RWPE1 (cell line): ENCODE results near the gene NDUFB3.

Experiments used
- CTCF ChIA-PET: fragments of 350-600 bp; sonication (Branson Sonifier 250); formaldehyde crosslinking; extraction: SDS; loops from one replicate; lab custom pipeline; 2021; lab: Yijun Ruan, JAX
- POLR2A ChIA-PET: fragments of 400-600 bp; formaldehyde crosslinking; extraction: SDS; loops from one replicate; lab custom pipeline; 2020; ENCODE audit warnings: antibody characterized with exemption; ENCODE audit not compliant: low non-redundant PET; lab: Yijun Ruan, JAX
- DNase-seq: peaks from one replicate; pipeline ENCODE4 v3.0.0; 2012; ENCODE audit warnings: low spot score
- H3K27ac ChIP-seq: fragments of 450-650 bp; 2 replicates; pipeline ENCODE4 v1.5.1; 2017
- TF ChIP-seq, protein P1 (sequence below): fragments of 450-650 bp; conservative IDR thresholded peaks from 2 replicates; pipeline ENCODE4 v1.5.1; 2017; ENCODE audit warnings: low read depth, mild to moderate bottlenecking

NDUFB3 gene

DNA sequence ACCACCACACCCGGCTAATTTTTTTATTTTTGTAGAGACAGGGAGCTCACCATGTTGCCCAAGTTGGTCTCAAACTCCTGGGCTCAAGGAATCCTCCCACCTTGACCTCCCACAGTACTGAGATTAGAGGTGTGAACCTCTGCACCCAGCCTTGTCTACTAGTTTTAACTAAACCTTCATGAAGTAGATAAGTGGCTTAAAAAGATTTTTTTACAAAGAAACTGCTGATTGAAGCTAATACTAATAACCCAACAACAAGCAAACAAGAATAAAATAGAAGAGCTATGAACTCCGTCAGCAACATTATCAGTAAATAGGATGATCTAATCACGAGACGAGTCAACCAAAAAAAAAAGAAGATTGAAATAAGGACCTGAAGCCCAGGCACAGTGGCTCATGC lies 18.8 kb downstream of the NDUFB3 start:
- ChIA-PET CTCF (interaction anchor here (0.6 kb wide), 1 partner anchor 64 kb away, joined by 4 read pairs; no protein-coding TSS in a partner anchor), POLR2A (no interaction called here)
- TF ChIP-seq, protein P1, sequence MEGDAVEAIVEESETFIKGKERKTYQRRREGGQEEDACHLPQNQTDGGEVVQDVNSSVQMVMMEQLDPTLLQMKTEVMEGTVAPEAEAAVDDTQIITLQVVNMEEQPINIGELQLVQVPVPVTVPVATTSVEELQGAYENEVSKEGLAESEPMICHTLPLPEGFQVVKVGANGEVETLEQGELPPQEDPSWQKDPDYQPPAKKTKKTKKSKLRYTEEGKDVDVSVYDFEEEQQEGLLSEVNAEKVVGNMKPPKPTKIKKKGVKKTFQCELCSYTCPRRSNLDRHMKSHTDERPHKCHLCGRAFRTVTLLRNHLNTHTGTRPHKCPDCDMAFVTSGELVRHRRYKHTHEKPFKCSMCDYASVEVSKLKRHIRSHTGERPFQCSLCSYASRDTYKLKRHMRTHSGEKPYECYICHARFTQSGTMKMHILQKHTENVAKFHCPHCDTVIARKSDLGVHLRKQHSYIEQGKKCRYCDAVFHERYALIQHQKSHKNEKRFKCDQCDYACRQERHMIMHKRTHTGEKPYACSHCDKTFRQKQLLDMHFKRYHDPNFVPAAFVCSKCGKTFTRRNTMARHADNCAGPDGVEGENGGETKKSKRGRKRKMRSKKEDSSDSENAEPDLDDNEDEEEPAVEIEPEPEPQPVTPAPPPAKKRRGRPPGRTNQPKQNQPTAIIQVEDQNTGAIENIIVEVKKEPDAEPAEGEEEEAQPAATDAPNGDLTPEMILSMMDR, result no peak
- no peak overlapping the region for H3K27ac ChIP-seq
- no peak for DNase-seq

GRCh38 chr2:201093573-201093972 lies 21.8 kb downstream of the NDUFB3 start:
- TF ChIP-seq, protein P1, result no peak
- no peak overlapping the region for H3K27ac ChIP-seq
- POLR2A ChIA-PET, result no interaction called here
- CTCF ChIA-PET, result no interaction called here
- DNase-seq, result no peak

DNA sequence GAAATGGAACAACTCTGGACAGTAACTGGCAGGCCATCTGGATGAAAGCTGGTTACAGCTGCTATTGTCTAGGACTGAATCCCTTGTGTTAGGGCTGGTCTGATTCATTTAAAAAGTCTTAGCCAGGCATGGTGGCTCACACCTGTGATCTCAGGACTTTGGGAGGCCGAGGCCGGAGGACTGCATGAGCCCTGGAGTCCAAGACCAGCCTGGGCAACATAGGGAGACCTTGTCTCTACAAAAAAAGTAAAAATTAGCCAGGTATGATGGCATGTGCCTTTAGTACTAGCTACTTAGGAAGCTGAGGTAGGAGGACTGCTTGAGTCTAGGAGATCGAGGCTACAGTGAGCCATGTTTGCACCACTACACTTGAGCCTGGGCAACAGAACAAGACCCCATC lies 28.7 kb downstream of the NDUFB3 start:
- ChIA-PET CTCF (no interaction called here), POLR2A (interaction anchor here (0.6 kb wide), 1 partner anchor 12 kb away, joined by 3 read pairs; no protein-coding TSS in a partner anchor)
- no peak for DNase-seq
- H3K27ac ChIP-seq, result no peak overlapping the region
- TF ChIP-seq, protein P1, result no peak

DNA sequence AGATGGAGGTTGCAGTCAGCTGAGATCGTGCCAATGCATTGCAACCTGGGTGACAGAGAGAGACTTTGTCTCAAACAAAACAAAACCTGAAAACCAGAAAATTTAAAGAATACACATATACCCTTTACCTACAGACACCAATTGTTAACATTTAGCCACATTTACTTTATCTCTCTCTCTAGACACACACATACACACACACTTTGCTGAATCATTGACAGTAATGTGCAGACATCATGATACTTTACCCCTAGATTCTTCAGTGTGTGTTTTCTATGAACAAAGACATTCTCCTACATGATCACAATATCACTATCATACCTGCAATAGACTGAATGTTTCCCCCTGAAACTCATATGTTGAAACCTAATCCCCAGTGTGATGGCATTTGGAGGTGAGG lies 34.0 kb downstream of the NDUFB3 start:
- TF ChIP-seq, protein P1, result no peak
- CTCF ChIA-PET, result no interaction called here
- POLR2A ChIA-PET, result no interaction called here
- H3K27ac ChIP-seq, result no peak overlapping the region
- no peak for DNase-seq

GRCh38 chr2:201107624-201108023 lies 35.8 kb downstream of the NDUFB3 start:
- ChIA-PET POLR2A (no interaction called here), CTCF (no interaction called here)
- DNase-seq, result no peak
- H3K27ac ChIP-seq, result no peak overlapping the region
- TF ChIP-seq, protein P1, result no peak

DNA sequence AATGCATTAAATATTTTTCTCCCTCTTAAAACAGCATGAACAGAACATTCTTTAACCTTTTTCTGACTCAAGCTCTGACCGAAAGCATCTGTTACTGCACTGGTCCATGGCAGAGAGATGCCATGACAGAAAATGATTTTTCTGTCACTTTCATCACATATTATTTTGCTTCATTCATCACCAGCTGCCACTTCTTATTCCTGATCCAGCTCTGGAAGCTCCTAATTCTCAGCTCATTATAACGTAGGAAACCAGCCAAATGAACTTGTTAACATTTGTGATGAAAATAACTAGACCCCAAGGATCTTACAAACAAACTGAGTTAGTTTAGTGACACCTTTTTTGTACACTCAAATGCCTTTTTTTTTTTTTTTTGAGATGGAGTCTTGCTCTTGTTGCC lies 36.5 kb downstream of the NDUFB3 start:
- no peak for DNase-seq
- ChIA-PET CTCF (no interaction called here), POLR2A (no interaction called here)
- TF ChIP-seq, protein P1, result no peak
- no peak overlapping the region for H3K27ac ChIP-seq

DNA sequence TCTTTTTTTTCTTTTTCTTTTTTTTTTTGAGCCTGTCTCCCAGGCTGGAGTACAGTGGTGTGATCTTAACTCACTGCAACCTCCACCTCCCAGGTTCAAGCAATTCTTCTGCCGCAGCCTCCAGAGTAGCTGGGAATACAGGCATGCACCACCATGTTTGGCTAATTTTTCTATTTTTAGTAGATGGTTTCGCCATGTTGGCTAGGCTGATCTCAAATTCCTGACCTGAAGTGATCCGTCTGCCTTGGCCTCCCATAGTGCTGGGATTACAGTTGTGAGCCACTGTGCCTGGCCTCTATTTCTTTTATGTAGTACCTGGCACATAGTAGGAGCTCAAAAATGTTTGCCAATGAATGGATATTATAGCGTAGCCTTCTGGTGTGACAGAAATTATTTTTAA lies 37.4 kb downstream of the NDUFB3 start:
- DNase-seq, result no peak
- ChIA-PET POLR2A (no interaction called here), CTCF (interaction anchor here (0.9 kb wide), 1 partner anchor 36 kb away, joined by 3 read pairs; no protein-coding TSS in a partner anchor)
- TF ChIP-seq, protein P1, result no peak
- no peak overlapping the region for H3K27ac ChIP-seq
